EH (cell line): ENCODE measurements around the gene CRABP2.
A peak's percentile ranks its signal among the peaks of the same experiment; 100 is the strongest.

Experiments used
- DNase-seq: peaks from one replicate; pipeline ENCODE4 v3.0.0-alpha.2; 2015; ENCODE audit warnings: low read depth

CRABP2 gene

GRCh38 chr1:156741481-156741983, 36.1 kb upstream of the CRABP2 start:
- no peak for DNase-seq

- DNase-seq: peak; percentile 100
Observed at GRCh38 chr1:156740741-156741480, 35.5 kb upstream of the CRABP2 start, which contains the start of gene MRPL24. TSS of gene MRPL24 (minus strand) at chr1:156741088. CDS start at chr1:156738704, 2,384 bp downstream.

- DNase-seq: peak; percentile 16
Observed at GRCh38 chr1:156740237-156740740, 34.9 kb upstream of the CRABP2 start.

- DNase-seq: no peak
Observed at GRCh38 chr1:156738916-156739315, 33.5 kb upstream of the CRABP2 start.

- no peak for DNase-seq
Observed at GRCh38 chr1:156738407-156738806, 33.0 kb upstream of the CRABP2 start.

GRCh38 chr1:156733989-156734584, 28.7 kb upstream of the CRABP2 start:
- DNase-seq: no peak

GRCh38 chr1:156728599-156729462, 23.4 kb upstream of the CRABP2 start, which contains the start of gene ISG20L2:
TSS of gene ISG20L2 (minus strand) at chr1:156728766. CDS start at chr1:156727652, 1,114 bp downstream.
- peak; percentile 98 for DNase-seq

GRCh38 chr1:156727926-156728598, 22.7 kb upstream of the CRABP2 start, which contains the start of gene METTL25B:
TSS of gene METTL25B (plus strand) at chr1:156728469. CDS start at chr1:156729105, 636 bp downstream.
- peak; percentile 82 for DNase-seq

- DNase-seq: no peak
Observed at GRCh38 chr1:156727492-156727891, 22.1 kb upstream of the CRABP2 start.

- peak; percentile 75 for DNase-seq
Observed at GRCh38 chr1:156726549-156727226, 21.3 kb upstream of the CRABP2 start.

- DNase-seq: peak; percentile 92
Observed at GRCh38 chr1:156725683-156726280, 20.4 kb upstream of the CRABP2 start.

GRCh38 chr1:156721535-156721934, 16.2 kb upstream of the CRABP2 start:
- no peak for DNase-seq

- no peak for DNase-seq
Observed at GRCh38 chr1:156721131-156721530, 15.7 kb upstream of the CRABP2 start.

- DNase-seq: no peak
Observed at GRCh38 chr1:156717351-156717750, 12.0 kb upstream of the CRABP2 start.

- no peak for DNase-seq
Observed at GRCh38 chr1:156714830-156715229, 9.4 kb upstream of the CRABP2 start.

GRCh38 chr1:156712626-156713025, 7.2 kb upstream of the CRABP2 start:
- peak; percentile 66 for DNase-seq

- peak; percentile 49 for DNase-seq
Observed at GRCh38 chr1:156711011-156711817, 5.8 kb upstream of the CRABP2 start.

GRCh38 chr1:156709757-156710489, 4.5 kb upstream of the CRABP2 start:
- DNase-seq: peak; percentile 85

- DNase-seq: no peak
Observed at GRCh38 chr1:156709031-156709430, 3.6 kb upstream of the CRABP2 start.
